ENCODE measurements around the gene CALCOCO1.

CALCOCO1 gene

DNA sequence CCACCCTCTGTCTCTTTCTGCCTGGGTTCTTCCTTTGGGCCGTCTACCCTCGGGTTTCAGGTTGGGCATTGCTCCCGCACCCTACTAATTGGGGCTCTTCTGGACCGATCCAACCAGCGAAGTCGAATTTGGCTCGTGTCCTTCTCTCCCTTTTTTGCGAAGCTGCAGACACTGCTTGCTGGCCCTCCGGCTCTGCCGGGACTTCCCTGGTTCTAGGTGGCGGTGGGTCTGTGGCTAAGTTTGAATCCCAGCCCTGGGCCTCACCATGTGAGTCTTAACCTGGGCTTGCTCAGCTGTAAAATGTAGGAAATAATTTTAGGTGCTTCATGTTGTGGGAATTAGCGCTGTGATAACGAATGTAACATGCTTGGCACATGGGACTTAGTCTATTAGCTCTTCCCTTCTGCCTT is 24.9 kb upstream of the CALCOCO1 start:
- peak; percentile 60 for DNase-seq (ENCODE audit: low spot score)

- peak; percentile 66 for DNase-seq (ENCODE audit: low spot score)
Measured at GRCh38 chr12:53751336-53752191, 24.3 kb upstream of the CALCOCO1 start, which contains the start of gene CISTR. CISTR (minus strand) TSS chr12:53751979.

- DNase-seq (ENCODE audit: low spot score), result peak; percentile 90
Measured at GRCh38 chr12:53750812-53751335, 23.6 kb upstream of the CALCOCO1 start.

- DNase-seq (ENCODE audit: low spot score), result no peak
Measured at GRCh38 chr12:53749986-53750811, 22.9 kb upstream of the CALCOCO1 start.

- peak; percentile 9 for DNase-seq (ENCODE audit: low spot score)
Measured at GRCh38 chr12:53748072-53748840, 21.0 kb upstream of the CALCOCO1 start.

GRCh38 chr12:53747095-53747494 is 19.8 kb upstream of the CALCOCO1 start:
- no peak for DNase-seq (ENCODE audit: low spot score)

- peak; percentile 96 for DNase-seq (ENCODE audit: low spot score)
Measured at GRCh38 chr12:53746592-53747092, 19.4 kb upstream of the CALCOCO1 start.

DNA sequence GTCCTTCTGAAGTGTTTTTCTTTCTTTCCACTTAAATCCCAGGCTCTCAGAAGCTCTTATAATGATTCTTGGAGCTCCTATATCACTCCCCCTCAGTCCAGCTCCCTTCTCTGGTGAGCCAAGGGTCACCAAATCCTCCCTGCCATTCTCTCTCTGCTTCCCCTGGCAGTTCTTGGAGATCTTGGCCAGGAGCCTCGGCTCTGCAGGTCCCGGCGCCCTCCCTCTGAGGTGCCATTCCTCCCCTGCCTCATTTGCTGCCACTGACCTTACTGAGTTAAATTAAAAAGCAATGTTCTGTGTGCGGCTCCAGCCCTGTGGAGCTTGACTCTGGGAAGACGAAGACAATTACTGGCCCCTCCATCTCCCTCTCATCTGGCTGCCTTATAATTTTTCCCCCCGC is 17.5 kb upstream of the CALCOCO1 start:
- peak; percentile 74 for DNase-seq (ENCODE audit: low spot score)

- DNase-seq (ENCODE audit: low spot score), result no peak
Measured at GRCh38 chr12:53744130-53744441, 16.8 kb upstream of the CALCOCO1 start.

DNA sequence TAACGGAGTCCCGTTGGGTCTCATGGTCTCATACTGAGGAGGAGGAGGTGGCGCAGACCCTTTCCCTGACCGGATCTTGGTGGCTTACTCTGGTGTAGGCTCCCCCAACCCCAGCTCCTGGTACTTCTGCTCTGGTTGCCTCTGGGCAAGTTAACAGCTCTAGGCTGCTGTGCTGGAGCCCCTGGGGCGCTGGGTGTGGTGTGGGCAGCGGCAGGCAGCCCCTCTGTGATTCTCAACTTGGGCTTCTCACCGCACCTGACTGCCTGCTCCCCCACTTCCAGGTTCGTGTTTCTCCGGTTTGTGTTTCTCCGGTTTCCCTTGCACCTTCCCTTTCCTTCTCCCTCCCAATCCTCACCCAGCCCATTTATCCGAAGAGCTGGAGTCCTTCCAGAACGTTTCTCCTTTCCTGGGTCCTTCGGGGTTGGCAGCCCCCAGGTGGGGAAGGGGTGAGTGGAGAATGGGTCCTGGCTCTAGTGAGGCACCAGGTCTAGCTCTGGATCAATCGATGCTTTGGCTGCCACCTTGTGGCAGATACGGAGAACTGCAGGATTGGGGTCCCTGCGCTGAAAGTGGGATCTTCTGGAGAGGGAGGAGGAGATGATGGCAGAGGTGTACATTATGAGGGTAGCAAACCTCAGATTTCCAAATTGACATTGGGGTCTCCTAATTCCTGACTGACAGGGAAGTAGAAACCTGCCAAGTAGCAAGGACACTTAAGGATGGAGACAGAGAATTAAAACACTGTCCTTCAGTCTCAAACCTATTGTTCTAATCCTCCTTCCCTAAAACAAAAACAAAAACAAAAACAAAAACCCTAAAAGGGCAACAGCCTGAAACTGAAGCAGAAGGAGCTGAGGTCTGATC is 16.2 kb upstream of the CALCOCO1 start:
- DNase-seq (ENCODE audit: low spot score), result peak; percentile 91

DNA sequence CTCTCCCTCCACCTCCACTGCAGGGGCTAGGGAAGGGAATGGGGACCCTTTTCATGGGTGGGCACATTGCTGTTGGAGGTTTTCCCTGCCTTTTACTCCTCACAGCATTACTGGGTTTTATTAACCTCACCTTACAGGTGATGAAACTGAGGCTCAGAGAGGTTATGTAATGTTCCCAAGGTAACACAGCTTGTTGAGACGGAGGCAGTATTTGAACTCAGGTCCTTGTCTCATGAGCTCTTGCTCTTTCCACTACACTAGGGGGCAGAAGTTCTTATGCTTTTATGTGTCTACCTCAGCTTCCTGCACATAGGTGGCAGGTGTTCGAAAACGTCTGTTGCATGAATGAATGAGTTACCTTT is 12.9 kb upstream of the CALCOCO1 start:
- peak; percentile 28 for DNase-seq (ENCODE audit: low spot score)

GRCh38 chr12:53739214-53740129 is 12.2 kb upstream of the CALCOCO1 start:
- peak; percentile 15 for DNase-seq (ENCODE audit: low spot score)

DNA sequence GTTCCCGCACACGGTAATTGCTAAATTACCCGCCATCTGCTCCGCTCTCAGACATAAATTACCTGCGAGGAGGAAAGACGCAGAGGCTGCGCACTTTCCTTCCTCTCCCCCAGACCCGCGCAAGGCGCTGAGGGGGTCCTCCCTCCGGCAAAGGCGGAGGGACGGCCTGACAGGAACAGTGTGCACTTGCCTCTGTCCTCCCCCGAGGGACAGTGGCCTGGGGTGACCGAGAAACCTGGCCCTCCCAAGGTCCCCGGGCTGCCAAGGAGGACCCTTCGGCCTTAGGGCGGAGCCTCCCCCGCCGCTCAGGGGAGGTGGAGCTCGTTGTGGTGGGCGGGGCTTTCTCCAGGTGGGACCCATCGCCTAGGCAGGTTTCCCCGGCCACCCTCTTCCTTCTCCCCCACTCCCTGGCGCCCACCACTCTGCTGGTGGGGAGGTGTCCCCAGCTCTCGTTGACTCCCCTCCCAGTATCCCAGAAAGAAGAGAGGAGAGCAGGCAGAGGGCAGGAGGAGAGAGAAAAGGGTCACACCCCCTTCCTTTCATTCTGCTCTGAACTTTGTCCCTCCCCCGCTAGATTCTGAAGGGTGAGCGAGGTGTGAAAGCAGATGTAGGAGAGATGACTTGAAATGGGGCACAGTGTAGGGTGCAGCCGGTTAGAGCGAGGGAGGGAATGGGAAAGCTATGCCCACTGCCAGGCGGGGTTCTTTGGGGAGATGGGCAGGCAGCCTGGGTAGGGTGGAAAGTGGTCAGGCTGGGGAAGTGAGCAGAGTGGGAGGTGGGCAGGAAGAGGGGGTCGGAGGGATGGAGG is 11.4 kb upstream of the CALCOCO1 start:
- peak; percentile 48 for DNase-seq (ENCODE audit: low spot score)

DNA sequence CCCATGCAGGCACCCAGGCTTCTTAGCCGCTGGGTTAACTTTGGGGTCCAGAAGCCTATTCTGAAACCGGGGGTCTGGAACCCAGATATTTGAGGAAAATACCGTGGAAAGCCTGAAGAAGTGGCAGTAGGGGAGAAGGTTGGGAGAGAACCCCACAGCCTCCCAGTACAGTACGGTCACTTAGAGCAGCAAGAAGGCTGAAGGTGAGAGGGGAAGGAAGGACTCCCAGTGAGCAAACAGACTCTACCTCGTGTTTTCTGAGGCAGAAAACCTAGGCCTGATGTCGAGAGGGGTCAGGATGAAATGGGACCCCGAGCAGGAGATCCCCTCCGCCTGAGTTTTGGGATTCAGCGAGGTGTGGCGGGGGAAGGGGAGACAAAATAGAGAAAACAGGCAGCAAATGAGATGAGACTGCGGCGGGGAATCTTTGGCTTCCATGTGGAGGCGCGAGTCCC is 10.7 kb upstream of the CALCOCO1 start:
- DNase-seq (ENCODE audit: low spot score), result peak; percentile 69

DNA sequence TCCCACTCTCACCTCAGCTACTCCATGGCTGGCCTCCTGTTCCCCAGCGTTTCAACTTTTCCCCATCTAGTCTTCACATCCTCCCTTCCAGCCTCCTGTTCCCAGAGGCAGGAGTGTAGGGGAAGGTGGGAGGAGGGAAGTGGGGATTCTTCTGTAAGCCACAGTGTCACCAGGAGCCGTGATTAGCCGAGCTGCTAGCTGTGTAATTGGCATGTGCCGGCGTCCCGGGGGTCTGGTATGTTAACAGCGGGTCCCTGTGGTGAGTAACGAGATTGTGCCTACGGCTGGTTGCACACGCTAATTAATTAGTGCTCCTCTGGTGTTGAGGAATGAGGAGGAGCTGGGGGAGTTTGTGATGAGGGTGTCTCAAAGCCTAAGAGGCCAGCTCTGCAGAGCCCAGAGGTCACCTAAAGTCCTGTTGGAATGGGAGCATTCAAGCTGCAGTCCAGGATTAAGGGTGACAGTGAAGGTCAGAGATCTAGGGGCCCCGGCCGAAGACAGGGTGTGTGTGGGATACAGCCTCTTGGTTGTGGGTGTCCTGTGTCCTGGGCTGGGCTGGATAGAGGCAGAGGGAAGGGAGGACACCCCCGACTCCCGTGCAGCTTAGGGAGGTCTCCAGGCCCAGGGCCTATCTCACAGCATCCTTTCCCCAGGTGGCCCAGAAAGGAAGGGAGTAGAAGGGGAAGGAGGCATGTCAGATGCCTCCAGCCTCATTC is 10.0 kb upstream of the CALCOCO1 start:
- peak; percentile 87 for DNase-seq (ENCODE audit: low spot score)

DNA sequence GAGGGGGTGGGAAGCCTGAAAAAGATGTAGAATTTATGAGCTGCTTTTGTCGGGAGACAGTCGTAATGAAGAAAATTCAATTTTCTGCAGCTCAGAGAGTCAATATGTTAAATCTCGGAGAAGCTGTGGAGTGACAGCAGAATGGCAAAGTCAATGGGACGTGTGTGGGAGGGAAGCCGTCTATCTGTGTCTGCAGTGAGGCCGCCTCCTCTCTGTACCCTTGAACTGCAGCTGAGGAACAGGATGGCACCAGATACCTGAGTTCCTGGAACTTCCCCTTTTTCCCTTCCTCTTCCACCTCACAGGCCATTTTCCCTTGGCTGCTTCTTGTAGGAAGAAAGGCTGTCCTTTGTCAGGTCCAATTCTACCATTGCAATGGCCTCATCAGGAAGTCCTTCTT is 9.3 kb upstream of the CALCOCO1 start:
- DNase-seq (ENCODE audit: low spot score), result peak; percentile 31

DNA sequence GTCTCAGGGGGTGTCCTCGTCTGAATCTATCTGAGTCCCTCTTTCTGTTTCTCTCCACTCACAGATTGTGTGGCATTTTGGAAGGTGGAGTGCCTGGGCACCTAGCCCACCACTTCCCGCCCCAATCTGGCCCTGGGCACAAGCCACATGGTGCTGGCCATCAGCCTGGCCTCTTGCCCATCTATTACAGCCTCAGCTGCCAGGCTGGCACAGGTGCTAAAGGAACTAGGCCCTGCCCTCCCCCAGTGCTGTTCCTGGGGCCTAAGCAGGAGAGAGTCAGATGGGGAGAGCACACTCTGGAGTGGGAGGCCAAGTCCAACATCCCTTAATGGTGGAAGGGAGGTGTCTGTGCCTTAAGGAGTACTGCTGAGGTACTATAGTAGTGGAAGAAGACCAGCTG is 8.3 kb upstream of the CALCOCO1 start:
- DNase-seq (ENCODE audit: low spot score), result peak; percentile 98

DNA sequence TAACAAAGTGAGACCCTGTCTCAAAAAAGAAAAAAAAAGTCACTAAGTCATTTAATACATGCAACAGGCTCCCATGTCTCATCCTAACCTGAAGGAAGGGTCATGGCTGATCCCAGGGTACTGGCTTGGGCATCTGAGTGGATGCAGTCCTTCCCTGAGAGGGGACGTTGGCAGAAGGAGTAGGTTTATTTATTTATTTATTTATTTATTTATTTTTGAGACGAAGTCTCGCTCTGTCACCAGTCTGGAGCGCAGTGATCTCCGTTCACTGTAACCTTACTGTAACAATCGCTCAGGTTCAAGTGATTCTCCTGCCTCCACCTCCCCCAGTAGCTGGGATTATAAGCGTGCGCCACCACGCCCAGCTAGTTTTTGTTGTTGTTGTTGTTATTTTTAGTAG is 7.2 kb upstream of the CALCOCO1 start:
- no peak for DNase-seq (ENCODE audit: low spot score)
